GM21367 (cell line): ENCODE data around the gene NCOA5.
"Not testable (repeated sequence)": the region's sequence is repeated elsewhere in the genome, so short reads cannot be mapped to it uniquely, and the experiment has no call there.

Experiments
- ATAC-seq: cut with Tn5 transposase; IDR thresholded peaks from one replicate; pipeline ENCODE4 v1.9.1; 2021; ENCODE audit not compliant: unreplicated experiment

NCOA5 gene

GRCh38 chr20:46093531-46093930 is 3.8 kb upstream of the NCOA5 start:
- no peak for ATAC-seq

DNA sequence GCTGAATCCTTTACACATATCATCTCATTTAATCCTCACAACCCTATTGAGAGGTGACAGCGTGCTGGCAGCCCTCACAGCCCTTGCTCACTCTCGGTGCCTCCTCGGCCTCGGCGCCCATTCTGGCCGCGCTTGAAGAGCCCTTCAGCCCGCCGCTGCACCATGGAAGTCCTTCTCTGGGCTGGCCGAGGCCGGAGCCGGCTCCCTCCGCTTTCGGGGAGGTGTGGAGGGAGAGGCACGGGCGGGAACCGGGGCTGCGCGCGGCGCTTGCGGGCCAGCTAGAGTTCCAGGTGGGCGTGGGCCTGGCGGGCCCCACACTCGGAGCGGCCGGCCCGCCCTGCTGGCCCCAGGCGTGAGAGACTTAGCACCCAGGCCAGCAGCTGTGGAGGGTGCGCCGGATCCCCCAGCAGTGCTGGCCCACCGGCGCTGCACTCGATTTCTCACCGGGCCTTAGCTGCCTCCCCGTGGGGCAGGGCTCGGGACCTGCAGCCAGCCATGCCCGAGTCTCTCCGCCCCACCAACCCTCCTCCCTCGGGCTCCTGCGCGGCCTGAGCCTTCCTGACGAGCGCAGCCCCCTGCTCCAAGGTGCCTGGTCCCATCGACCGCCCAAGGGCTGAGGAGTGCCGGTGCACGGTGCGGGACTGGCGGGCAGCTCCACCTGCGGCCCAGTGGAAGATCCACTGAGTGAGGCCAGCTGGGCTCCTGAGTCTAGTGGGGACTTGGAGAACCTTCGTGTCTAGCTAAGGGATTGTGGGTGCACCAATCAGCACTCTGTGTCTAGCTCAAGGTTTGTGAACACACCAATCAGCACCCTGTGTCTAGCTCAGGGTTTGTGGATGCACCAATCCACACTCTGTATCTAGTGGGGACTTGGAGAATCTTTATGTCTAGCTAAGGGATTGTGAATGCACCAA is 2.1 kb upstream of the NCOA5 start:
- ATAC-seq: not testable (repeated sequence)

- ATAC-seq: peak; percentile 29
These were observed 670 bp downstream of the NCOA5 start for GRCh38 chr20:46089167-46089416.

DNA sequence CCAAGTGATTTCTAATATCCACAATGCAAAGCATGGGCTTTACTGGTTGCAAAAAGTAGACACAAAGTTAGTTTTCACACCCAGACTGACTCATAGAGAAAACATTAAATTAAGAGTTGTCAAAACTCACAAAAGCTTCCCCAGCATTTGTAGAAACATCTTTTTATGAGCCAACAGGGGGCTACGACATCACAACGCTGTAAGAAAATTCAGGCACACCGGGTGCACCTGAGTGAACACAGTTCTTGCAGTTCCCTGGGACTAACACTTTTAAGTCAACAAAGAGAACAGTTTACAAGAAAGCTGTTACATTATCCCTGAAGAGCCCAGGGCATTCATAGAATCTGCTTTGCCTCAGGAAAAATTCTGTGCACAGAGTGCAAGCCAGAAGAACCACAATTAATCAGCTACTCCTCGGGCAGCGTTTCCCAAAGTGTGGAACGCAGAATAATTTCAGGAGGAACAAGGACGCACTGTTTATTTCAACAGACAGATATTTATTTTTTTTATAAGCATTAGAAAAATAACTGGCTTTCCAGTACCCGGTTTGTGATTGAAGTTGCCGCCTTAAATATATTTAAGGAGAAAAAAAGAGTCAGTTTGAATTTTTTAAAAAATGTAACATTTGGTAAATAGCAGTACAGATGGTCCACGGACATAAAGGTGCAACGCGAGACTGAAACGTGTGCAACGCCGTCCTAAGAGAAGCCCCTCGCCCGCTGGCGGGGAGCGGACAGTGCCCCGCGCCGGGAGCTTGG is 1.2 kb downstream of the NCOA5 start:
- ATAC-seq: no peak

GRCh38 chr20:46087161-46087560 is 2.6 kb downstream of the NCOA5 start:
- no peak for ATAC-seq

GRCh38 chr20:46085179-46085851 is 4.4 kb downstream of the NCOA5 start:
- no peak for ATAC-seq

- ATAC-seq: no peak
These were observed 5.0 kb downstream of the NCOA5 start for GRCh38 chr20:46084805-46085178.

- ATAC-seq: no peak
These were observed 6.2 kb downstream of the NCOA5 start for GRCh38 chr20:46083531-46084061.

DNA sequence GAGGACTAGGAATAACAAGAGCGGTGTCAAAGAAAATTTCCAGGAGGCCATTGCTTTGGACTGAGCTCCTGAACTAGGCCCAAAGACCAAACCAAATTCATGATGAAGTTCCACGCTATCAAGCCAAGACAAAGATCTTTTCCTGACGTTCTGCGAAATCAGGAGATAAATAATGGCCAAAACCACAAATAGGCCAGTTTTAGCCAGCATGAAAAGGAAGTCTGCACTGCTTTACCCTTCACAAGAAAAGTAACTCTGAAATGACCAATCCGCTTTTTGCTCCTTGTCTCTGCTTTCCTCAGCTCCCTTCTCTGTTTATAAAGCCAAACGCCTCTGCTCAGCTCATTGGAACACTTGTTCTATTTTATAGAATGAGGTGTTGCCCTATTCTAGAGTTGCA is 6.7 kb downstream of the NCOA5 start:
- ATAC-seq: no peak

GRCh38 chr20:46081074-46081473 is 8.7 kb downstream of the NCOA5 start:
- ATAC-seq: no peak

DNA sequence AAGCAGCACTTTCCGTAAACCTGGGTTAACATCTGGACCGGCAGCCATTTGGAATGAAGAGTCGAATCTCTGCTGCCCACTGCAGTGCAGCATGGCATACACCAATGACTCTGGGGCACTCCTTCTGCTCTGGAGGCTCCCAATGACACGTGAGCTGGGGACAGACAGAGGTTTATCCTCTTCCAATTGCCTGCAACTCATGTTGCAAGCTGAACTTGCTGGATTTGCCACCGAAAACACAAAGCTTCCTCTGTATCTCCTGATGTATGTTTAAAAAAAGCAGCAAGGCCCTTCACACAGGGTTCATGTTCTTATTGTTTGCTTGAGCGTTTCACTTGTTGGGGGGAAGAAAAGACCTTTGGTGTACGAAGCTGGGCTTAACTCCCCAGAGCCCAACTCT is 10.8 kb downstream of the NCOA5 start:
- ATAC-seq: no peak

- ATAC-seq: no peak
These were observed 12.0 kb downstream of the NCOA5 start for GRCh38 chr20:46077642-46078305.

GRCh38 chr20:46076806-46077205 is 13.0 kb downstream of the NCOA5 start:
- ATAC-seq: no peak

GRCh38 chr20:46074006-46074405 is 15.8 kb downstream of the NCOA5 start:
- no peak for ATAC-seq

GRCh38 chr20:46073443-46073842 is 16.3 kb downstream of the NCOA5 start:
- no peak for ATAC-seq

DNA sequence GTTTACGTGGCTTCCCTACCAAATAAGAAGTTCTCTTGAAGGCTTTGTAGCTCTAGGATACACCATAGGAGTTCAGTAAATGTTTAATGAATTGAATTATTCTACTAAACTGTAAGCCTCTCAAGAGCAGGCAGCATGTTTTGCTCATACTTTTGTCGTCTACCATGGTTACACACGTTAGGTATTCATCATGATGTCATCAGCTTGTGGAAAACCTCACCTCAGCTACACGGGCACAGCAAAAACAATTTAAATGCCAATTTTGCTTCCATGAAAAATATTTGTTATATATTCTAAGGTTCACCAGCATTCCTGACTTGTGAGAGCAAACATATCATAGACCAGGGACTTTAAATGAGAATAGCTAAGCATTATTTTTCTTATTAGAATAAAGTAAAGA is 16.7 kb downstream of the NCOA5 start:
- ATAC-seq: no peak

DNA sequence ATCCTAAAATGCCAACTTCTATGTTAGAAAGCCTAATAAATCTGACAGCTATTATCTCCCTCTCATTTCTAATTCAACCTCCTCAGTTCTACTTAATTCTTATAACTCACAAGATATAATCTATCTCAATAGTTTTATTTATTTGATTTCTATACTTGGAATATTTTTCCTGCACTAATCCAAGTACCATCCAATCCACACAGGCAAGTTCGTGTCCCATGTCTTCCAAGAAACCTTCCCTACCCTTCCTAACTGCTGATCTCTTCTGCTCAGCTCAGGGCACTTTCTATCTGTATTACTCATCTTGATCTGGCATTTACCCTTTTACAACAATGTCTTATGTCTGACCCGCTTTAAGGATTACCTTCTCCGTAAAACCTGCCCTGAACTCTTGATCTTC is 18.2 kb downstream of the NCOA5 start:
- no peak for ATAC-seq

DNA sequence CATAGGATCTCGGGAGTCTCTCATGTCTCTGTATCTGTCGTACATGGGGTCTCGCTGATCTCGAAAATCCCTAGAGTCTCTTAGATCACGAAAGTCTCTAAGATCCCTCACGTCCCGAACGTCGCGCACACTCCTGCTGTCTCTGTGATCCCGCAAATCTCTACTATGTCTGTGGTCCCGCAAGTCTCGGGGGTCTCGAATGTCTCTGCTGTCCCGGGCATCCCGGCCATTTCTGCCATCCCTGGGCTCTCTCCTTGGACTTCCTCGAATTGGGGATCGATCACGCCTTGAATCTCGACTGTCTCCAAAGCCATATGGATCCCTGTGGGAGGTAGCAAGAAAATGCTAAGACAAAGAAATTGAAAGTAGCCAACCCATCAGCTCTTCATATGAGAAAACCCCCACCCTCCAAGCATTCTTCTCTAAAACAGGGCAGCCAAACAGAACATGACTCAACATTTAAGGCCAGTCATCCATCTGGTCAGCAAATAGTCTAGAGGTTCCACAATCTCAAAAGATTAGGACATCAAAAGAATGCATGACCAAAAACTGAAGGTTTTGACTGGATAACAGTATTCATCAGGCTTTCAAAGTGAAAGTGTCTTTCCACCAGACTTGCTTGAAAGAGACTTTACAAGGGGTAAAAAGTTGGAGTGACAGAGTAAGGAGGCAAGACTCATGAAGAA is 19.4 kb downstream of the NCOA5 start:
- ATAC-seq: no peak

GRCh38 chr20:46065691-46066090 is 24.1 kb downstream of the NCOA5 start:
- ATAC-seq: no peak

DNA sequence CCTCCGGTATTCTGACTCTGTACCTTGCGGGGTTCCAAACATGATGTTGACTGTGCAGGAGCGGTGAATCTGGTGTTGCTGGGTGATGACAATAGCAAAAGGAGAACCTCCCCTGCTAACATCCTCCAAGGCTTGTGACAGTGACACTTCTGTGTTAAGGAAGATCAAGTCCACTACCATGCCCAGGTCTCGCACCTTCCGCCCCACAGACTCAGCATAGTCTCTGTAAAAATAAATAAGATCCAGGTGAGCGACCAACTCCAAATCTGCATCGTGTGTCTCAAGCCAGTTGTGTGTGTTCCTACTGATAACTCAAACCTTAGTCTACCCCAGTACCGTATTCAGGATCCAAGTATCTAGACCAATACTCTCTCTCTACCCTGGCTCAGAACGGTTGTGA is 24.8 kb downstream of the NCOA5 start:
- ATAC-seq: no peak

DNA sequence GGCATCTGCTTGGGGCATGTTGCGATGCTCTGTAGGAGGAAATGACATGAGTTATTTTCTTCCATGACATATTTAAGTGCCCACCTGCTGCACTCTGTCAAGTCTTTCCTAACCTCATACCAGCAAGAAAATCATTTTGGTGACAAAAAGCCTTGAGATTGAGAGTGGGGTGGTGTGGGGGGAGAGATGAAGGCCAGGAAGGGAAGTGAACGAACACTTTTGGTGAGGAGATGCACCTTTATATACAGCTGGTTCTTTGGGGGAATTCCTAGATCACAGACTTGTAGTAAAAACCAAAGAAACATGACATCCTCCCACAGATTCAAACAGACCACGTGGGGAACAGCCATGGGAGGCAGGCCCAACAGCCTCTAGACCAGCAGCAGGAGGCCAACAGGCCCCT is 26.1 kb downstream of the NCOA5 start:
- no peak for ATAC-seq
